HT1080 (cell line): ENCODE results near the gene ACVR2B. TPM values are rescaled to one million over a fixed set of nuclear protein-coding genes. Genes with fewer than 3 reads are reported as not detected.

Source experiments
- DNase-seq: peaks from one replicate; pipeline ENCODE4 v3.0.0-alpha.2; 2015; ENCODE audit warnings: low read depth
- small RNA-seq: library from RNA; depleted of rRNA; stranded (forward); fragments of <200 nt; gene quantifications from one replicate; pipeline ENCODE3, GENCODE V24; 2014
- total RNA-seq: library from RNA; depleted of rRNA; stranded (reverse); fragments of >200 nt; shearing (Covaris generic); gene quantifications from 2 replicates; pipeline ENCODE4 v1.2.3, GENCODE V29; 2014; rRNA removed

The ACVR2B gene
- total RNA-seq, 1 experiment from 2014 or later, result 5.9 TPM

- no peak for DNase-seq
Measured at GRCh38 chr3:38524141-38524739, 70.5 kb downstream of the ACVR2B start.

GRCh38 chr3:38526792-38527191 lies 73.1 kb downstream of the ACVR2B start:
- DNase-seq, result no peak

- peak; percentile 28 for DNase-seq
Measured at GRCh38 chr3:38528457-38528856, 74.8 kb downstream of the ACVR2B start.

- no peak for DNase-seq
Measured at GRCh38 chr3:38532529-38532928, 78.8 kb downstream of the ACVR2B start.

- no peak for DNase-seq
Measured at GRCh38 chr3:38533285-38533976, 79.7 kb downstream of the ACVR2B start.

GRCh38 chr3:38534180-38534579 lies 80.5 kb downstream of the ACVR2B start:
- DNase-seq, result no peak

- DNase-seq, result no peak
Measured at GRCh38 chr3:38534604-38535003, 80.9 kb downstream of the ACVR2B start.

- no peak for DNase-seq
Measured at GRCh38 chr3:38536671-38537070, 83.0 kb downstream of the ACVR2B start.

- no peak for DNase-seq
Measured at GRCh38 chr3:38538773-38539353, 85.2 kb downstream of the ACVR2B start.

- DNase-seq, result no peak
Measured at GRCh38 chr3:38541806-38542205, 88.1 kb downstream of the ACVR2B start.

Small RNAs within 50 kb of the gene (small RNA-seq; reads per million reads assigned to genes)
- not detected for gene RF00019

Other genes starting within 250 kb of the ACVR2B start
- gene SLC22A13, start 188.1 kb upstream of the ACVR2B start, total RNA-seq, result 0.07 TPM in 1 of 2 replicates, not detected in the other
- not detected in 2 replicates for gene SLC22A14, start 171.6 kb upstream of the ACVR2B start, total RNA-seq
- gene XYLB, start 107.1 kb upstream of the ACVR2B start, total RNA-seq, result 11.0 and 11.6 TPM in 2 replicates
- 8.6 and 8.8 TPM in 2 replicates for gene EXOG, start 42.5 kb downstream of the ACVR2B start, total RNA-seq
- 5.9 and 6.5 TPM in 2 replicates for gene SCN5A, start 195.8 kb downstream of the ACVR2B start, total RNA-seq